ENCODE results near the gene MEF2C. TPM values are rescaled to one million over a fixed set of nuclear protein-coding genes. Genes with fewer than 3 reads are reported as not detected.

The MEF2C gene
- polyA plus RNA-seq, 3 donors: 32.0 to 89.3 (median 88.3) TPM

DNA sequence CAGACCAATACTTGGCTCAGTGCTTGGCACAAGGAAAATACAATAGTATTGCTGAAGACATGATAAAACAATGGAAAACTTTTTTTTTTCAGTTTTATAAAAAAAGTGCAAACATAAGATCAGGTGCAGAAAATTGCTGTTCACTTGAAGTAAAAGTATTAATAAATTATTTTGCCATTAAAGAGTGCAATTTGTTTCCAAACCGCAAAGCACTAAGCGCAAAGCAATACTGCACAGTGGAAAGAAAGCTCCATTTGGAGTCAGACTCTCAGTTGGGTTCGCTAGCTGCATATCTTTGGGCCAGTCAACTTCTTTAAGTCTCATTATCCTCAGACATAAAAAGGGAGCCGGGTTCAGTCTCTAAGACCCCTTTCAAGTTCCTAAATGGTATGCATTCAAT is 45.8 kb downstream of the MEF2C start:
- Histone ChIP-seq H3K36me3 (replicated peaks in 1 of 2; ENCODE audit: control insufficient read depth in 1 of 2, insufficient read depth in 2 of 2, low read length in 2 of 2) (peaks cover 4 to 19% of the 10 kb centered on the region in 2 donors), H3K79me2 (ENCODE audit: insufficient read depth, low read length) (peaks cover 40% of the 10 kb centered on the region), H3K9ac (ENCODE audit: insufficient read depth, low read length, poor library complexity, severe bottlenecking) (no peak overlapping the region), H3K4me3 (replicated peaks in 1 of 3; ENCODE audit: low read depth in 2 of 3, low read length in 3 of 3) (no peak overlapping the region), H3K27ac (ENCODE audit: low read depth in 1 of 2, low read length in 2 of 2) (no peak overlapping the region), H2AFZ (ENCODE audit: insufficient read depth, low read depth, low read length, poor library complexity, severe bottlenecking) (no peak overlapping the region), H3K4me1 (ENCODE audit: control insufficient read depth in 1 of 2, insufficient read depth in 2 of 2, low read length in 2 of 2) (peaks cover 19 to 21% of the 10 kb centered on the region in 2 donors), H4K20me1 (ENCODE audit: insufficient read depth, low read length) (peaks cover 12% of the 10 kb centered on the region), H3K9me3 (replicated peaks in 1 of 2; ENCODE audit: control insufficient read depth in 1 of 2, insufficient read depth in 1 of 2, low read length in 2 of 2) (no peaks in the 10 kb centered on the region), H3K4me2 (replicated peaks; ENCODE audit: extremely low read depth, low read length, poor library complexity, severe bottlenecking) (no peak overlapping the region), H3K27me3 (ENCODE audit: control insufficient read depth in 2 of 2, insufficient read depth in 2 of 2, low read length in 2 of 2) (no peaks in the 10 kb centered on the region)
- WGBS (ENCODE audit: insufficient coverage): no CpG with 5 or more reads among the region's 4 CpGs
- no peak overlapping the region for H3K4me3 Mint-ChIP-seq
- TF ChIP-seq, protein P1, sequence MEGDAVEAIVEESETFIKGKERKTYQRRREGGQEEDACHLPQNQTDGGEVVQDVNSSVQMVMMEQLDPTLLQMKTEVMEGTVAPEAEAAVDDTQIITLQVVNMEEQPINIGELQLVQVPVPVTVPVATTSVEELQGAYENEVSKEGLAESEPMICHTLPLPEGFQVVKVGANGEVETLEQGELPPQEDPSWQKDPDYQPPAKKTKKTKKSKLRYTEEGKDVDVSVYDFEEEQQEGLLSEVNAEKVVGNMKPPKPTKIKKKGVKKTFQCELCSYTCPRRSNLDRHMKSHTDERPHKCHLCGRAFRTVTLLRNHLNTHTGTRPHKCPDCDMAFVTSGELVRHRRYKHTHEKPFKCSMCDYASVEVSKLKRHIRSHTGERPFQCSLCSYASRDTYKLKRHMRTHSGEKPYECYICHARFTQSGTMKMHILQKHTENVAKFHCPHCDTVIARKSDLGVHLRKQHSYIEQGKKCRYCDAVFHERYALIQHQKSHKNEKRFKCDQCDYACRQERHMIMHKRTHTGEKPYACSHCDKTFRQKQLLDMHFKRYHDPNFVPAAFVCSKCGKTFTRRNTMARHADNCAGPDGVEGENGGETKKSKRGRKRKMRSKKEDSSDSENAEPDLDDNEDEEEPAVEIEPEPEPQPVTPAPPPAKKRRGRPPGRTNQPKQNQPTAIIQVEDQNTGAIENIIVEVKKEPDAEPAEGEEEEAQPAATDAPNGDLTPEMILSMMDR (IDR thresholded peaks at IDR 0.05): no peak
- H3K36me3 Mint-ChIP-seq: peaks cover 26 to 34% of the 10 kb centered on the region in 2 donors
- DNase-seq: no peak
- peaks cover 0 to 2% (median 0%) of the 10 kb centered on the region in 7 donors for H3K9me3 Mint-ChIP-seq
- peaks cover 32% of the 10 kb centered on the region for H3K4me1 Mint-ChIP-seq
- intact Hi-C loops (cut with micrococcal nuclease): no loop called here
- H3K27me3 Mint-ChIP-seq (ENCODE audit: low read depth in 3 of 3): peaks cover 0 to 3% (median 0%) of the 10 kb centered on the region in 3 donors
- no peak overlapping the region for H3K27ac Mint-ChIP-seq

DNA sequence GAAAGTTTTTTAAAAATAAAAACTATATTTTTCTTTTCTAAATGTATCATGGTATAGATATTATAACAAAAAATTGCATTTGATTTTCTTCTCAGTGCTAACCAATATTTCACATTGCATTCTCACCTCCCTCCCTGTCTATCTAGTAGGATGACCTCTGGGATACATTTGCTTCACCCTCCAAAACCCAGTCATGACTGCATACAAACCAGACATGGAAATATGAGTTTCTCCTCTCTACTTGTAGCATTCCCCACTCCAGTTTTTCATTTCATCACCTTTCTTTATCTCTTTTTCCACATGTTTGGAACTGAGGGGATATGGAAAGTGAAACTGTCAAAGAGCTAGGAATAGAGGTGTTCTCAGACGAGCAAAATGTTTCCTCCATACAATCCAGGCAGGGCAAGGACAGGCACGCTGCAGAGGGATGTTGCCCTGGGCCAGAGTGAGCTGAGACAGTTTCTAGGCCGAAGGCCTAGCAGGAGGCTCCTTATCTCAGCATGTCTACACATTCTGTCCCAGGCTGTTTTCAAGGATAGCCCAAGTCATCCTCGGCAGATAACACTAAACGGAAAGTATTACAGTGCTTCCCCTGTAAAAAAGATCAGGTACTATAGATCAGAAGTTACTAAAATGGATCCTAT is 46.7 kb downstream of the MEF2C start:
- Histone ChIP-seq H4K20me1 (ENCODE audit: insufficient read depth, low read length) (peaks cover 12% of the 10 kb centered on the region), H3K27me3 (ENCODE audit: control insufficient read depth in 2 of 2, insufficient read depth in 2 of 2, low read length in 2 of 2) (no peaks in the 10 kb centered on the region), H2AFZ (ENCODE audit: insufficient read depth, low read depth, low read length, poor library complexity, severe bottlenecking) (no peak overlapping the region), H3K27ac (ENCODE audit: low read depth in 1 of 2, low read length in 2 of 2) (peak overlapping the region; percentile 6 to 17), H3K9ac (ENCODE audit: insufficient read depth, low read length, poor library complexity, severe bottlenecking) (no peak overlapping the region), H3K4me2 (replicated peaks; ENCODE audit: extremely low read depth, low read length, poor library complexity, severe bottlenecking) (peak overlapping the region; percentile 10), H3K4me1 (ENCODE audit: control insufficient read depth in 1 of 2, insufficient read depth in 2 of 2, low read length in 2 of 2) (peaks cover 19 to 21% of the 10 kb centered on the region in 2 donors), H3K4me3 (replicated peaks in 1 of 3; ENCODE audit: low read depth in 2 of 3, low read length in 3 of 3) (no peak overlapping the region), H3K36me3 (replicated peaks in 1 of 2; ENCODE audit: control insufficient read depth in 1 of 2, insufficient read depth in 2 of 2, low read length in 2 of 2) (peaks cover 4 to 19% of the 10 kb centered on the region in 2 donors), H3K79me2 (ENCODE audit: insufficient read depth, low read length) (peaks cover 44% of the 10 kb centered on the region), H3K9me3 (replicated peaks in 1 of 2; ENCODE audit: control insufficient read depth in 1 of 2, insufficient read depth in 1 of 2, low read length in 2 of 2) (no peaks in the 10 kb centered on the region)
- DNase-seq: no peak
- H3K36me3 Mint-ChIP-seq: peaks cover 27 to 38% of the 10 kb centered on the region in 2 donors
- intact Hi-C loops (cut with micrococcal nuclease): no loop called here
- peak overlapping the region in 6 of 7 donors; percentile 19 to 75 (median 50) for H3K27ac Mint-ChIP-seq
- H3K4me1 Mint-ChIP-seq: peaks cover 34% of the 10 kb centered on the region
- WGBS (ENCODE audit: insufficient coverage): 20% methylated on average over 2 of the region's 5 CpGs
- TF ChIP-seq, protein P1 (IDR thresholded peaks at IDR 0.05): no peak
- H3K4me3 Mint-ChIP-seq: no peak overlapping the region
- H3K9me3 Mint-ChIP-seq: peaks cover 0 to 2% (median 0%) of the 10 kb centered on the region in 7 donors
- H3K27me3 Mint-ChIP-seq (ENCODE audit: low read depth in 3 of 3): peaks cover 0 to 3% (median 0%) of the 10 kb centered on the region in 3 donors

All from CD14-positive monocyte (primary cell).